IPS-NIHi11 (cell line): ENCODE measurements around the gene LMAN2L.

Experiments
- DNase-seq: peaks from one replicate; pipeline ENCODE4 v3.0.0; 2012; ENCODE audit warnings: mixed read lengths, low spot score

LMAN2L gene, protein sequence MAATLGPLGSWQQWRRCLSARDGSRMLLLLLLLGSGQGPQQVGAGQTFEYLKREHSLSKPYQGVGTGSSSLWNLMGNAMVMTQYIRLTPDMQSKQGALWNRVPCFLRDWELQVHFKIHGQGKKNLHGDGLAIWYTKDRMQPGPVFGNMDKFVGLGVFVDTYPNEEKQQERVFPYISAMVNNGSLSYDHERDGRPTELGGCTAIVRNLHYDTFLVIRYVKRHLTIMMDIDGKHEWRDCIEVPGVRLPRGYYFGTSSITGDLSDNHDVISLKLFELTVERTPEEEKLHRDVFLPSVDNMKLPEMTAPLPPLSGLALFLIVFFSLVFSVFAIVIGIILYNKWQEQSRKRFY

DNA sequence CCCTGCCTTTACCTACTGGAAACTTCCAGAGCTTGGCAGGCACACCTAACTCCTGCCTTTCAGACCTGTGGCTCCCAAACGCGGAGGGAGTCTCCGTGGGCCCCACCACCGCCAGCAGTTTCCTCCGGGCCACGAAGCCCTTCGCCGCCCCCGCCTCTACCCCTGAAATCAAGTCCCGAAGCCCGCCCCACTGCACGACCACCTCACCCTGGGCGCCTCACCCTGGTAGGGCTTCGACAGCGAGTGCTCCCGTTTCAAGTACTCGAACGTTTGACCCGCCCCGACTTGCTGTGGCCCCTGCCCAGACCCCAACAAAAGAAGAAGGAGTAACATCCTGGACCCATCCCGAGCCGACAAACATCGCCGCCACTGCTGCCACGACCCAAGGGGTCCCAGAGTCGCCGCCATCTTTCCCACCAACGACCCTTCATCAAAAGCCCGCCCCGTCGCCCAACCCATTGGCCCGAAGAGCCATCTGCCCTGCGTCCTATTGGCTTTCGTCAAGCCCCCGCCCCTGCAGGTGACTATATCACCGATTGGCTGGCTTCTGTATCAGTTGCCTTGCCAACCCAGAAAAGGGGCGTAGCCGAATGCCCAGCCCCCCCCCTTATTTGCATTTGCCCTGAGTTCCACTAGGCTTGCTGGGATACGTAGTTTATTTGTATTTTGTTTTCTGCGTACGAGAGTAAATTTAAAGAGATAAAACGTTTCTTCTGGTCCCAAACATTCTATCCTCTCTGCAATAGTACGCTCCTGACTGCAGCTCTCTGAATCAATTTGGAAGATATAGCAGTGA lies at the start of gene LMAN2L:
Gene LMAN2L, minus strand, starts transcription at position 432 of the 796 bp plus-strand sequence. Its CDS starts 24 bp downstream, at position 408.
- DNase-seq, result peak; percentile 98

DNA sequence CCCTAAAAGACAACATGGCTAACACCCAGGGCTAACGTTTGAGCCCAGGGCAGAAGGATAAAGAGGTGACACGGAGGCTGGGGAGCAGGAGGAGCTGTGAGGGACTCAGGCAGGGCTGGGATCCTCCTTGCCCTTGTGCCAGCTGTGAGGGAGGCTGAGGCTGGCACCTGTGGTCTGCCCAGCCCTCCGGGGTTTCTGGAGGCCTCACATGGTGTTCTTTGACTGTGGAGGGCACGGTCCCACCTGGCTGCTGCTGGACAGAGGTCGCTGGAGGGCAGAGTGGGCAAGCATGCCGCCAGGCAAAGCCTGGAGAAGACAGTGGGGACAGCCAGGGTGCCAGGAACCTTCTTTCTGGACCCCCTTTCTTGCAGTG lies 49.4 kb upstream of the LMAN2L start:
- no peak for DNase-seq

DNA sequence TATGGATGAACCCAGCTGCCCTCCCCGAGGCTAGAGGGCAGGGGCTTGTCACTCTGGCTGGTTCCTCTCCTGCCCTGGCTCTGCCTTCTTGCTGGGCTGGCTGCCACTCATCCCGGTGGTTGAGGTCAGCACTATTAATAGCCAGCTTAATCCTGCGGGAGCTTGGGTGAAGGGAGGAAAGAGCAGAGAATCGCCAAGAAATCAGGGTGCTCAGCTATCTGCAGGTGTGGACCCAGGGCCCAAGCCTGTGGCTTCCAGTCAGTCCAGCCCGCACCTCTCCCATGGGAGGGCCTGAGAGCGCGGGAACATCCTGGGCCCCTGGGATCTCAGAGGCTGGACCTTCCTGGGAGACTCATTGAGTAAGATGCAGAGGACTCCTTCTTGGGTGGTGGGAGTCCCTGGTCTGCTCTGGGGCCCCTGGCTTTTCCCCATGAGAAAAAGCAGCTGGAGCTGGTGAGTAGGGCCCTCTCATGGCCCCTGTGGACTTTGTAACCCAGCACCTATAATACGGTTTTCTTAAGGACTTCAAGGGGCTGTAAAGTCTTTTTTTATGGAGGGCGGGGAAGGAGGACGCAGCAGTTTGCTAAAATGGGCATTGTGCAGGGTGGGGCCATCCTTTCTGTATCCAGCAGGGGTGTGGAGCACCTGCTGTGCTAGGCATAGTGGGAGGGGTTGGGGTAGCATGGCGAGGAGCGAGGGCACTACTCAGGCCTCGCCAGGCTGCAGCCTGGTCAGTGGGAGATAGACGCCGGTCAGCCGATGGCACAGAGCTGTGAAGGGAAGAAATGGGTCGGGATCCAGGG lies 48.8 kb upstream of the LMAN2L start:
- no peak for DNase-seq

DNA sequence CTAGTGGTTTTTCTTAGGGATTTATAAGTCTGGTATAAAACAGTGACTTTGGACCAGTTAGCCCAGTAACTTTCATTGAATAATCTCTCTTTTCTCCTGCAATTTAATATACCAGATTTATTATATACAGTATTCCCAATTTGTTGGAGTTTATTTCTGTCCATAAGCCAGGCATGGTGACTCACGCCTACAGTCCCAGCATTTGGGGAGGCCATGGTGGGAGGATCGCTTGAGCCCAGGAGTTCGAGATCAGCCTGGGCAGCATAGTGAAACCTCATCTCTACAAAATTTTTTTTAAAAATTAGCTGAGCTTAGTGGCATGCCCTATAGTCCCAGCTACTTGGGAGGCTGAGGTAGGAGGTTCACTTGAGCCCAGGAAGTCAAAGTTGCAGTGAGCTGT lies 47.5 kb upstream of the LMAN2L start:
- DNase-seq, result no peak

DNA sequence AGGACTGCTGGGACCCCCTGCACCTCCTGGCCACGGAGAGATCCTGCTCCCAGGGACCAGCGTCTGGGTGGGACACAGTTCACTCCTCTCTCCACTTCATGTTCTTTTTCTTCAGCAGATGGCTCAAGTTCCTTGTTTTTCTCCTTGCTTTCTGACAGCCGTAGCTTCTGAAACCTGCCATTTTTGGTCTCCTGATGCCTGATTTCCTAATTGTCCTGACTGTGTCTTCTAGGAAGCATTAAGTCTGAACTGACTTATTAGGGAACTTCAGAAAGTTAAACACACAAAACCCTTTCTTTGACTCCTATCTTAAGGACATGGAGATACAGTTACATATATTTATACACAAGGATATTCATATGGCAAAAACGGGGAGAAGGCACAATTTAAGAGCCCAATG lies 43.5 kb upstream of the LMAN2L start:
- no peak for DNase-seq

DNA sequence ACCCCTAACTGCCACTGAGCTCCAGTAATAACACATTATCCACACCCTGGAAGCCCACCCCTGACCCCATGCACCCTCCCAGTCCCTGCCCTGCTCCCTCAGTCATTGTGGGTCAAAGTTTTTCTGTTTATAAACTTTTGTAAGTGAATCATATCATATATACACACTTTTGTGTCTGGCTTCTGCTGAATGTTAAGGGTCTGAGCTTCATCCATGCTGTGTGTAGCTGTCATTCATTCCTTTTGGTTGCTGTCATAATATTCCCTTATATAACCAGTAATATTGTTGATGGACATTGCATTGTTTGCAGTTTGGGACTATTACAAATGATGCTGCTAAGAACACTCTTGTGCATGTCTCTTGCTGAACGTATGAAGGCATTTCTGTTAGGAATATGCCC lies 35.3 kb upstream of the LMAN2L start:
- no peak for DNase-seq

DNA sequence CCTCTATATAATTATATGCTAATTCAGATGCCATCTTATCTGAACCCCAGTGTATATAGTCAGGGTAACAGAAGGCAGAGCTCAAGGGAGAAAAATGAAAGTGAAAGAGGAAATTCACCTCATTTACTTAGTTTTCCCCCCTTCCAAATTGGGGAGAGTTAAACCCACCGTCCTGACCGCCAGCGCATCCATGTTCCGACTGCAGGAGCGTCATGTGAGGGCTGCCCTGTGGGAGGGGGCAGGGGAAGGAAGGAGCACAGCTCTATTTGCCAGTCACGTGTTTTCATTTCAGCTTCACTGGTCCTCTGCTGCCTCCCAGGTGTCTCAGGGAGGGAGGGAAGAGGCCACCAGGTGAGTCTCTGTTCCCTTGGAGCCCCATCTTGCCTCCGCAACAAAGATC lies 34.1 kb upstream of the LMAN2L start:
- DNase-seq, result no peak

DNA sequence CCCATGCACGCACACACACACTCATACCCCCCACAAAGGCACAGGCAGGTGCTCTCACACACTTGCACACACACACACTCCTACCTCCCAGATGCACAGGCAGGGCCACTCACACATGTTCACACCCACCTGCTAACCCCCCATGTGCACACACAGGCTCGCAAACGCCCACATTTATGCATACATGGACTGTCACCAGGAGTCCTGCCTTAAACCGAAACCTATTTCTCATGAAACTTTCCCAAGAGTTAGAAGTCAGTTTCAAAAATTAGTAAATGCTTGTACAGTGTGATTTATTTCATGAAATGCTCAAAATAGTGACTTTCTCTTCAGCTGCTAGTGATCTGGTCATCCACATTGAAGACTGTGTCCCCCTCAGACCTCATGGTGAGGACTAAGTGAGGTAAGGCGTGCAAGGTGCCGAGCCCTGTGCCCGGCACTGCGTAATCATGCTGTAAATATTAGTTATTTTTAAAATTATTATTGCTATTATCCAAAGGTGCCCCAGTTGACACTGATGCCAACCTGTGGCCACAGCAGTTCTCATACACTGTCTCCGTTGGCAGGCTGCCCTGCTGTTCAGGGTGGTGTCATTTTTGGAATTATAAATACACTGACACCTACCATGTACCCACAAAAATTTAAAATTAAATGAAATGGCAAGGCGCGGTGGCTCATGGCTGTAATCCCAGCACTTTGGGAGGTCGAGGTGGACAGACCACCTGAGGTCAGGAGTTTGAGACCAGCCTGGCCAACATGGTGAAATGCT lies 33.2 kb upstream of the LMAN2L start:
- DNase-seq, result no peak

DNA sequence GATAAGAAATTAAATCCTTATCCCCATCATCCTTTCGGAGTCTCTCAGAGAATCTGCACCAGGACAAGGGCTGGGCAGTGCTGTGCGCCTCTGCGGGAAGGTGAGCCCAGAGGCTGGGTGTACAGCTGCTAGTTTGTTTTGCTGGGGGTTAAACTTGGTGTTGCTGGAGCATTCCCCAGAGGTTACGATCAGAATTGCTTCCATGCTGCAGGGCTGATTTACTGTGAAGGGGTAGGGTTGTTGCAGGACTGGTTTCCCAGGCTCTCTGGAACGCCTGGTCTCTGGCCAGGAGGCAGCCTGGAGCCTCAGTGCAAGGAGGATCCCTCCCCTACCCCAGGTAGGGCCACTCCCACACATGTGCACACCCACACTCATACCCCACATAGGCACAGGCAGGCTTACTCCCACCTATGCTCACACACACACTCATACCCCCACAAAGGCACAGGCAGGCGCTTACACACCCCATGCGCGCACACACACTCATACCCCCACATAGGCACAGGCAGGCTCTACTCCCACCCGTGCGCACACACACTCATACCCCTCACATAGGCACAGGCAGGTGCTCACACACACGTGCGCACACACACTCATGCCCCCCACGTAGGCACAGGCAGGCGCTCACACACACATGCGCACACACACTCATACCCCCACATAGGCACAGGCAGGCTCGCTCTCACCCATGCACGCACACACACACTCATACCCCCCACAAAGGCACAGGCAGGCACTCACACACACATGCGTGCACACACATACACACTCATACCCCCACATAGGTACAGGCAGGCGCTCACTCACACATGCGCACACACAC lies 32.1 kb upstream of the LMAN2L start:
- DNase-seq, result peak; percentile 72

DNA sequence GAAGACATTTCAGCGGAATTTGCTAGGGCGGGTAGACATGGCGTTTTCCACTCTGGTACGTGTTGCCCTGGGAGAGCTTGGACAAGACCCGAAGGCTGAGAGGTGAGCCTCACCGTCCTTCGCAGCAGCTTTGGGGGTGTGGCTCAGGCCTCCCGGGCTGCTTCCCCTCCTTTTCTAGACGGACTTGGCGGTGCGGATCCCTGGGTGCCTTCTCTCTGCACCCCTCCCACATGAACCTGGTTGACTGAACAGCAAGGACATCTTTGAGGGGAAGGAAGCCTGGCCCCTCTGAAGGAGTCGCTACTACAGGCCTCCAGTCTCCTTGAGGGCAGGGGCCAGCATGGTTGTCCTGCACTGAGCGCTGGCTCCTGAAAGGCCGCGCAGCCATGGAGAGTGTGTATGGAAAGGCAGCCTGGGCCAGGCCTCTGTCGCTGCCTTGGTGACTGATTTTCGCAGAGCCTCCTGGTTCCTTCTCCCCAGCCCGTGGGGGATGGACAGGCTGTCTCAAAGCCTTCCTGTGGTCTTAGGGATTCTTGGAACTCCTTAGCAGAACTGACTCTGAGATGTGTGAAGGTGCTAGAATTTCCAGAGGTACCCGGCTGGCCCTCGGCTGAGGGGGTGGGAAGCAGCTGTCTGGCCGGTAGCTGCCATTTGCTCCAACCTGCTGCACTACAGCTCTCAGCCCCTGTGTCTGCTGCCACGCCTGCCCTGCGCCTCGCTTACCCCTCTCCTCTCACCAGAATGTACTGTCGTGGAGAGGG lies 30.8 kb upstream of the LMAN2L start:
- no peak for DNase-seq

DNA sequence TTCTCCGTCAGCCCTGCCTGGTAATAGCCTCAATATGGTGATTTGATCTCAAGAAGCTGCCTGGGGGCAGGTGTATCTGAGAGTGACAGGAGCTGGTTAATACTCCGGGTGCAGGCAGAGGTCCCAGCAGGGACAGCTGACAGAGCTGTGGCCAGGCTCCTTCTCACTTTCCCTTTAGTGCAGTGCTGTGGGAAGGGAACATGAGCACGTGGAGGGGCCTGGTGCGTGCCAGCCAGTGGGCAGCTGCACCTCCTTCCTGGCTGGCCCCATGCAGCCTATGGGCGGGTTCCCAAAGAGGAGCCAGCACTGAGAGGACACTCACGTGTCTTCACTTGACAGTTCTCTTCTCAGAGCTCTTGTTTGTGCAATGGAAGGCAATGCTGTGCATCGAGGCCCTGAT lies 29.9 kb upstream of the LMAN2L start:
- DNase-seq, result no peak

DNA sequence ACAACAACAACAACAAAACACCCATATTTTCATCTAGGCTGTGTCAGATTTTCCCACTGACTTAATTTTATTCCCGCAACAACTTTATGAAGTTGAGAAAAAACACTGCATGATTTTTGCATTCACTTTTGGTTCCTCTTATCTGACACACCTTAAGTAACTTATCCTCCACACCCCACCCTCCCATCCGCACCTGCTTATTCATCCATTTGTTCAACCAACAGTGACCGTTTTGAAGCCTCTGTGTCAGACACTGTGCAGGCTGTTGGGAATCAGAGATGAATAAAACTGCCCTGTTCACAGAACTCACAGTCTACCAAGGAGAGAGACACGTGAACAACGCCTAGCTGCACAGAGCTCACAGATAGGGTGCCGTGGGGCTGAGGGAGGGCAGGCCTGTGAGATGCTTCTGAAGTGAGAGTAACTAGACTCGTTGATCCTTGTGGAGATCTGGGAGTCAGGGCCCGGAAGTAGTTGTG lies 28.3 kb upstream of the LMAN2L start:
- DNase-seq, result no peak

DNA sequence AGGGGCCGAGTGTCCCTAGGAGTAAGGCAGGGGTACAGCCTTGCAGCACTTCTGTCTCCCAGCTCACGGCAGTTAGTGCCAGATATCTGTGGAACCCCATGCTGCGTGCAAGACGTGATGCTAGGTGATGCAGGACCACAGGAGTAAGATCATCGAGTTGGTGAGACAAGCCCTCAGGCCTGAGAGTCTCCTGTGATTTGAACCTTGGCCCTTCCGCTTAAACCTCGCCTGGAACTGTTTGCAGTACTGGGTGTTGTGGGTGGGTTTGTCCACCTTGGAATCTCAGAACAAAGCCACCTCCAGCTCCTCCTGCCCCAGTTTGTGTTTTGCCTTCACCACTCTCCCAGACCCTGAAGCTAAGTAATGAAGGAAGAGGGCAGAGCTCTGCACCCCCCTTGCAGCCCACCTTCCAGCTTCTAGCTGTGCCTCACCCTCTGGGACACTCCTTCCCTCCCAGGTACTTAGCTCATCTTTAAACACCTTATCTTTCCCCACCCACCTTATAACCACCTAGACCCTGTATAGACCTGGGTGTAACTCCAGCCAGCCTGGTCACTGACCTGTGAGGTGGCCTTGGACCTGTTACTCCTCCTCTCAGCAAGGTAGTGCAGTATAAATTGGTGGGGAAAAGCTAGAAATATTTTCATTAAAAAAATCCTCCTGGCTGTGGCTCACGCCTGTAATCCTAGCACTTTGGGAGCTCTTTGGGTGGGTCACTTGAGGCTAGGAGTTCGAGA lies 27.4 kb upstream of the LMAN2L start:
- DNase-seq, result no peak

DNA sequence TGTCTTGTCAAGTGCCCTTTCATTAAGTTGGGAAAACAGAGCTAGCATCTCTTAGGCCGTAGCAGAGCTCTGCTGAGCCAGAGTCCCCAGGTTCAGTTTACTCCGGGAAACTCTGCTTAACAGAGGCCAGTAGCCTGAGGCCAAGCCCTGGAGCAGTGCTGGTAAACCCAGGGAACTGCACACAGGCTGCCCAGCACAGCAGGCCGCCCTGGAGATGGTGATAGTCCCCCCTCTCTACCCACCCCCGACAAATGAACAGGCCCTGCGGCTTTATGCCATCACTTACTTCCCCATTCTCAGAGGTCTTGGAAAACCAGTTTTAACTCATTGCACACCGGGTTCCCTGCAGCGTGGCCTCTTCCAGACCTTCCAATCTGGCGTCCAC lies 24.4 kb upstream of the LMAN2L start:
- peak; percentile 38 for DNase-seq

DNA sequence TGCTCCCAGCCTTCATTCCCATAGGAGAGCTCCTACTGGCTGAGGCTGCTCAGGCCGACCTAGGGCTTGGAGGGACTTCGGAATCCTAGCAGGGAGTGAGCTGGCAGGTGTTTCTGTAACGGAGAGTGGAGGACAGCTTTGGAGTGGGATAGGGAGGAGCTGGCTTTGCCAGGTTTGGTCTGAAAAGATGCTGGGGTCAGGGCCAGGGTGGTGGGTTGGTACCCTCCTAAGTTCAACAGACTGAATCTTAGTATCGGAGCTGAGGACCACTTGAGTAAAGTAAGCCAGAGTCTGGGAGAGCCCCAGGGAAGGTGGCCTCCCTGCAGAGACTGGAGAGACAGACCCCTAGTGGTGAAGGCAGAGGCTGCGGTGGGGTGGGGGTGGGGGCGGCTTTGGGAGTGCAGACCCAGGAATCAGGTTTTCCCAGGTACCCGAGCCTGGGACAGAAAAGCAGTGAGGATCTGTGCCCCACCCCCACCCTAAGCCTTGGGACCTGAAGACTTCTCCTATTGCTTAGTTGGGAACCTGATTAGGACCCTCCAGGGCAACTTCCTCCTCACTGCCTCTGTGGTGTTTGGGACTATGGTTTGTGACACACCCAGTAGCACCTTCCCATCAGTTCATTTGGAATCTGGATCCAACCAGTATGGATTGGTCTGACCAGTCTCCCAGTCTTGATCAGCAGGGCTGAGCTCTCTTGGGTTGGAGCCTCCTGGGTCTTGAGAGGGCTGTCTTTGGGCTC lies 23.8 kb upstream of the LMAN2L start:
- DNase-seq, result peak; percentile 70

DNA sequence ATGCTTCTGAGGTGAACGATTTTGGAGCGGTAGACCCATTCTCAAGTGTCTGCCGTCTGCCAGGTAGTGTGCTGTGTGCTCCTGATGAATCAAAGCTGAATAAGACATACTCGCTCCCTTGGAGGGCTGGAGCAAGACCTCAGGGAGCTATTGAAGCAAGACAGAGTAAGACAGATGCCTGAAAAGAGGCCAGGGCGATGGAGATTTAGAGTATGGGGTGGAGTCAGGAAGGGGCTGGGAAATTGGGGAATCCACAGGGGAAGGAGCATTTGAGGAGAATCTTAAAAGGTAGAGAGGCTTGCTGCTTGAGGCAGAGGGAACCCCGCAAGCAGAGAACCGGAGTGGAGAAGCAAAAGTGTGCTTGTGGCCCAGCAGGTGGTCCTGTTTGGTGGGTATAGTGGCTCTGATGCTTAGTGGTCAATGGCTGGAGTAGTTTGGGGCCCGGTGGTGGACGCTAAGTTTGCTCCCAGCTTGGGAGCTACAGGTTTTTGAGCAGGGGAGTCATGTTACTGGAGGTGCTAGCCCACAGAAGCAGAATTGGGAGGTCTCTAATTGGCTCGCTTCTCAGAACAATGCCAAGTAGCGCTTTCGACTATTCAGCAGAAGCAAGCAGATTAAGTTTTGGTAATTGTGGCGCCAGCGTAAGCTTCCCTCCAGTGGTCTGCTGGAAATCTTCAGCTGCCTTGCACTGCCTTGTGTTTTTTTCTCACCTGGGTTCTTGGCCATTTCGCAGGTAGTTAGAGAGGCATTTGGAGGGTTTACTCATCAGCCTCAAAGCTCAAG lies 22.9 kb upstream of the LMAN2L start:
- DNase-seq, result no peak

DNA sequence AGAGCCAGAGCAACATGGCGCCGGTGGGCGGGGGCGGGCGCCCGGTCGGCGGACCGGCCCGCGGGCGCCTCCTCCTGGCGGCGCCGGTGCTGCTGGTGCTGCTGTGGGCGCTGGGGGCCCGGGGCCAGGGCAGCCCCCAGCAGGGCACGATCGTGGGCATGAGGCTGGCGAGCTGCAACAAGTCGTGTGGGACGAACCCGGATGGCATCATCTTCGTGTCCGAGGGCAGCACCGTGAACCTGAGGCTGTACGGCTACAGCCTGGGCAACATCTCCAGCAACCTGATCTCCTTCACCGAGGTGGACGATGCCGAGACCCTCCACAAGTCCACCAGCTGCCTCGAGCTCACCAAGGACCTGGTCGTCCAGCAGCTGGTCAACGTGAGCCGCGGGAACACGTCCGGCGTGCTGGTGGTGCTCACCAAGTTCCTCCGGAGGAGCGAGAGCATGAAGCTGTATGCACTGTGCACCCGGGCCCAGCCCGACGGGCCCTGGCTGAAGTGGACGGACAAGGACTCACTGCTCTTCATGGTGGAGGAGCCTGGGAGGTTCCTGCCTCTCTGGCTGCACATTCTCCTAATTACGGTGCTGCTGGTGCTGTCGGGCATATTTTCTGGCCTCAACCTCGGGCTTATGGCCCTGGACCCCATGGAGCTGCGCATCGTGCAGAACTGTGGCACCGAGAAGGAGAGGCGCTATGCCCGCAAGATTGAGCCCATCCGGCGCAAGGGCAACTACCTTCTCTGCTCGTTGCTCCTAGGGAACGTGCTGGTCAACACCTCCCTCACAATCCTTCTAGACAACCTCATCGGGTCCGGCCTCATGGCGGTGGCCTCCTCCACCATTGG lies 21.3 kb upstream of the LMAN2L start:
- no peak for DNase-seq
